A673 (cell line): Measurements from ENCODE around the gene APOO. TPM values are rescaled to one million over a fixed set of nuclear protein-coding genes. Genes with fewer than 3 reads are reported as not detected.
A peak's percentile ranks its signal among the peaks of the same experiment; 100 is the strongest.

Source experiments
- BruUV-seq: library from RNA; stranded (reverse); fragments of 400-500 nt; replicated peaks from 2 replicates; lab custom pipeline; 2021; lab: Mats Ljungman, UMichigan
- CTCF ChIA-PET: fragments of 300-600 bp; sonication (Branson Sonifier 250); formaldehyde crosslinking; loops from one replicate; lab custom pipeline; 2022; ENCODE audit warnings: antibody characterized with exemption; lab: Charles Lee
- POLR2A ChIA-PET: fragments of 300-600 bp; sonication (Branson Sonifier 250); formaldehyde crosslinking; loops from one replicate; lab custom pipeline; 2022; ENCODE audit warnings: antibody characterized with exemption; ENCODE audit not compliant: low non-redundant PET; lab: Charles Lee
- DNase-seq: peaks from one replicate; pipeline ENCODE4 v3.0.0-alpha.2; 2015; ENCODE audit warnings: low spot score
- H3K27ac ChIP-seq: fragments of 200-600 bp; sonication (generic); 2 replicates; pipeline ENCODE4 v1.5.1; 2016; ENCODE audit warnings: mixed run types, low read depth, mild to moderate bottlenecking, mixed read lengths, antibody characterized with exemption, low read length; ENCODE audit not compliant: poor library complexity, severe bottlenecking
- H3K27me3 ChIP-seq: fragments of 200-600 bp; sonication (generic); replicated peaks from 2 replicates; pipeline ENCODE4 v1.6.1; 2017; ENCODE audit warnings: mixed run types, low read depth, mild to moderate bottlenecking, mixed read lengths, antibody characterized with exemption, low read length; ENCODE audit not compliant: insufficient read depth, poor library complexity
- H3K36me3 ChIP-seq: fragments of 200-600 bp; sonication (generic); 2 replicates; pipeline ENCODE4 v1.6.1; 2016; ENCODE audit warnings: mixed run types, mild to moderate bottlenecking, mixed read lengths, antibody characterized with exemption, low read length; ENCODE audit not compliant: insufficient read depth, poor library complexity, severe bottlenecking
- H3K4me1 ChIP-seq: fragments of 200-600 bp; sonication (generic); 2 replicates; pipeline ENCODE4 v1.6.1; 2017; ENCODE audit warnings: mixed run types, mild to moderate bottlenecking, mixed read lengths, antibody characterized with exemption, low read length; ENCODE audit not compliant: insufficient read depth, poor library complexity, severe bottlenecking
- H3K4me3 ChIP-seq: fragments of 200-600 bp; sonication (generic); 2 replicates; pipeline ENCODE4 v1.5.1; 2016; ENCODE audit warnings: low read depth, mixed run types, mild to moderate bottlenecking, mixed read lengths, low read length; ENCODE audit not compliant: poor library complexity, severe bottlenecking
- H3K9me3 ChIP-seq: fragments of 200-600 bp; sonication (generic); 2 replicates; pipeline ENCODE4 v1.6.1; 2016; ENCODE audit warnings: mixed run types, low read depth, mild to moderate bottlenecking, mixed read lengths, antibody characterized with exemption, low read length; ENCODE audit not compliant: poor library complexity, severe bottlenecking
- EZH2 ChIP-seq: fragments of 200-600 bp; sonication (generic); IDR thresholded peaks from 2 replicates; pipeline ENCODE4 v1.6.1; 2017; ENCODE audit warnings: borderline replicate concordance, low read depth, mild to moderate bottlenecking, mixed read lengths, antibody characterized with exemption, low read length; ENCODE audit not compliant: poor library complexity, severe bottlenecking
- intact Hi-C: fragments of 100-400 bp; cut with micrococcal nuclease; formaldehyde crosslinking; loops from one replicate; pipeline ENCODE4 v1.10.0; 2022; ENCODE audit not compliant: unreplicated experiment
- total RNA-seq: library from RNA; stranded (reverse); gene quantifications from 2 replicates; pipeline ENCODE4 v1.2.3, GENCODE V29; 2021
- TF ChIP-seq, protein P1 (sequence below): fragments of 300-800, 200-600 bp; sonication (generic); conservative IDR thresholded peaks from 2 replicates; pipeline ENCODE4 v1.5.1; 2017; ENCODE audit warnings: low read depth, mild to moderate bottlenecking, antibody characterized with exemption, low read length, moderate library complexity, mixed read lengths

Gene APOO
- total RNA-seq, 1 experiment from 2014 or later, result 79.0 TPM

DNA sequence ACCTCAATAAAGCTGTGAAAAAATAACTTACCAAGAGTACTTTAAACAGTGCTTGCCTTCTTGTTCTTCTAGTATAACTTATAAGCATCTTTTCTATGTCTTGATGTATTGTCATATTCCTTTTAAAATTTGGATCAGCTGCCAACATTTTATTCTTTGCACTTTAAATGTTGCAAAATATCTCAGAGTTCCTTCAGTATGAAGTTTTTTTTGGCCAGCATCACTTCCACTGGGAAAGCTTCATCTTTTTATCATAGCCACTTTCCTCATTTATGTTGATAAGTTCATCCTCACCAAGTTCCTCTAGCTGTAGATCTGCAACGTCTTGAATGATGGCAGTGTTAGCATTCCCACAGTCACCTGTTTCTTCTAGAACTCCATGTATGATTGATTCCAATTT is 24.3 kb upstream of the APOO start:
- no peak for DNase-seq
- intact Hi-C loops, result no loop called here
- Histone ChIP-seq H3K27ac (no peak overlapping the region), H3K36me3 (no peaks in the 10 kb centered on the region), H3K4me3 (no peak overlapping the region), H3K9me3 (no peaks in the 10 kb centered on the region), H3K27me3 (no peaks in the 10 kb centered on the region), H3K4me1 (peaks cover 7% of the 10 kb centered on the region)
- TF ChIP-seq, protein P1, sequence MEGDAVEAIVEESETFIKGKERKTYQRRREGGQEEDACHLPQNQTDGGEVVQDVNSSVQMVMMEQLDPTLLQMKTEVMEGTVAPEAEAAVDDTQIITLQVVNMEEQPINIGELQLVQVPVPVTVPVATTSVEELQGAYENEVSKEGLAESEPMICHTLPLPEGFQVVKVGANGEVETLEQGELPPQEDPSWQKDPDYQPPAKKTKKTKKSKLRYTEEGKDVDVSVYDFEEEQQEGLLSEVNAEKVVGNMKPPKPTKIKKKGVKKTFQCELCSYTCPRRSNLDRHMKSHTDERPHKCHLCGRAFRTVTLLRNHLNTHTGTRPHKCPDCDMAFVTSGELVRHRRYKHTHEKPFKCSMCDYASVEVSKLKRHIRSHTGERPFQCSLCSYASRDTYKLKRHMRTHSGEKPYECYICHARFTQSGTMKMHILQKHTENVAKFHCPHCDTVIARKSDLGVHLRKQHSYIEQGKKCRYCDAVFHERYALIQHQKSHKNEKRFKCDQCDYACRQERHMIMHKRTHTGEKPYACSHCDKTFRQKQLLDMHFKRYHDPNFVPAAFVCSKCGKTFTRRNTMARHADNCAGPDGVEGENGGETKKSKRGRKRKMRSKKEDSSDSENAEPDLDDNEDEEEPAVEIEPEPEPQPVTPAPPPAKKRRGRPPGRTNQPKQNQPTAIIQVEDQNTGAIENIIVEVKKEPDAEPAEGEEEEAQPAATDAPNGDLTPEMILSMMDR, result no peak
- TF ChIP-seq EZH2, result no peak
- CTCF ChIA-PET, result no interaction called here
- no TSS peak for BruUV-seq
- POLR2A ChIA-PET, result no interaction called here

DNA sequence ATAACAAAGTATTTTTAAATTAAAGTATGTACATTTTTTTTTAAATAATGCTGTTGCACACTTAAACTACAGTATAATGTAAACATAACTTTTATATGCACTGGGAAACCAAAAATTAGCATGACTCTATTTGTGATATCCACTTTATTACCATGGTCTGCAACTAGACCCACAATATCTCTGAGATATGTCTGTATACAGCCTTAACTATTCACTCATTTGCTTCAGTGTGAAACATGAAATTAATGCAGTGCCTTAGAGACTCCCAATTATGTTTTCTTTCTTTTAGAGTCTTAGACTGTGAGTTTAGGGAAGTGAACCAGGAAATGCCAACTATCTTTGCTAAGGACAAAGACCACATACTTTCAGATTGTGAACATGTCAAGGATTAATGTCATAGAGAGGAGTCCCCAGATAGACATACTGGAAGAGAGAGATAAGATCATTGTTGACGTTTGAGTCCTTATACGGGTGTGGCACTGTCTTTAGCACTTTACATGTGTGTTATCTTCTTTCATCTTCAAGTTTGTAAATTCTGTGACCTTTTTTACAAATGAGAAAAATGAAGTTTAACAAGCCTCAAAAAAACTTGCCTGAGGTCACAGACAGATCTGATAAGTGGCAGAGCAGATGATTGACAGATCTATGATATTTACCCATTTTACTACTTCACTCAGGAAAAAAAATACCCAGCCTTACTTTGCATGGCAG is 23.3 kb upstream of the APOO start:
- Histone ChIP-seq H3K9me3 (no peaks in the 10 kb centered on the region), H3K4me3 (no peak overlapping the region), H3K4me1 (peaks cover 5% of the 10 kb centered on the region), H3K27me3 (no peaks in the 10 kb centered on the region), H3K27ac (no peak overlapping the region), H3K36me3 (no peaks in the 10 kb centered on the region)
- intact Hi-C loops, result no loop called here
- CTCF ChIA-PET, result no interaction called here
- POLR2A ChIA-PET, result no interaction called here
- no TSS peak for BruUV-seq
- TF ChIP-seq, protein P1, result no peak
- no peak for TF ChIP-seq EZH2
- peak; percentile 28 for DNase-seq

DNA sequence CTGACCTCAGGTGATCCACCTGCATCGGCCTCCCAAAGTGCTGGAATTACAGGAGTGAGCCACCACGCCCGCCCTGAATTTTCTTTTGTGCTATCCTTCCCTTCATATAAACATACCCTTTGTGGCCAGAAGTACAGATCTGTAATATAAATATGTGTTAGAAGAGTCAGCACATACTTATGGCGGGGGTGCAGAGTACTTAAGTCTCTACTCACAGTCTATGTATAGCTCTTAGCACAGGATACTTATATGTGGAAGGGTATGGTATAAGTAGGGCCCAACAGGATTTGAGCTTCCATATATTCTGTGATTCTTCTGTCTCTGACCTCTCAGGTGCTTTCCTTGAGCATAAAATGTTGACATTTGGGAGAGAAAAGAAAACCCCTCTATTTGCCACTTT is 18.3 kb upstream of the APOO start:
- CTCF ChIA-PET, result no interaction called here

More for the DNA sequence above, 18.3 kb upstream of the APOO start:
- Histone ChIP-seq H3K9me3 (no peaks in the 10 kb centered on the region), H3K4me3 (no peak overlapping the region), H3K27ac (no peak overlapping the region), H3K27me3 (no peaks in the 10 kb centered on the region), H3K36me3 (no peaks in the 10 kb centered on the region), H3K4me1 (peaks cover 2% of the 10 kb centered on the region)
- DNase-seq, result no peak
- intact Hi-C loops, result no loop called here
- BruUV-seq, result no TSS peak
- POLR2A ChIA-PET, result no interaction called here
- TF ChIP-seq EZH2, result no peak
- TF ChIP-seq, protein P1, result no peak
